ENCODE data around the gene GIGYF1.

DNA sequence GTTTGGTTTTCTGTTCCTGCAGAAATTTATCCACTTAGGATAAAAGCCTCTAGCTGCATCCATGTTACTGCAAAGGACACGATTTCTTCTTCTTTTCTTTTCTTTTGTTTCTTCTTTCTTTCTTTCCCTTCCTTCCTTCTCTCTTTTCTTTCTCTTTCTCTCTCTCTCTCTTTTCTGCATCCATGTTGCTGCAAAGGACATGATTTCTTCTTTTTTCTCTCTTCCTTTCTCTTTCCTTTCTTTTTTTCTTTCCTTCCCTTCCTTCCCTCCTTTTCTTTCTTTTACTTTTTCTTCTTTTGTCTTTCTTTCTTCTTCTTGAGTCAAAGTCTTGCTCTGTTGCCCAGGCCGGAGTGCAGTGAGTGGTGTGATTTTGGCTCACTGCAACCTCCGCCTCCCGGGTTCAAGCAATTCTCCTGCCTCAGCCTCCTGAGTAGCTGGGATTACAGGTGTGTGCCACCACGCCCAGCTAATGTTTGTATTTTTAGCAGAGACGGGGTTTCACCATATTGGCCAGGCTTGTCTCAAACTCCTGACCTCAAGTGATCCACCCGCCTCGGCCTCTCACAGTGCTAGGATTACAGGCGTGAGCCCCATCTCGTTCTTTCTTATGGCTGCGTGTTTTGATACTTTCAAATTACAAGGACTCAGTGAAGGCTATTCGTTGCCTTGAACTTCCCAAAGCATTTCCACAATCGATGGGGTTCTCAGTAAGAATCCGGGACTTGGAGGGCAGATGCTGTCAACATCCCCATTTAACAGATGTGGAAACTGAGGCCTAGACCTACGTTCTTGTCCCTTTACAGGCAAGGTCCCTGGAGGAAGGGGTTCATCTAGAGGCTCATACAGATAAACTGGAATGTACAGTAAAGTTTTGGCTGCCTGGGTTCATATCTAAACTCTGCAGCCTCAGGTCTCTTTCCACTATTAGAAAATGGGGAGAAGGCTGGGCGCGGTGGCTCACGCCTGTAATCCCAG, 22.4 kb downstream of the GIGYF1 start:
- TF ChIP-seq, protein P1, sequence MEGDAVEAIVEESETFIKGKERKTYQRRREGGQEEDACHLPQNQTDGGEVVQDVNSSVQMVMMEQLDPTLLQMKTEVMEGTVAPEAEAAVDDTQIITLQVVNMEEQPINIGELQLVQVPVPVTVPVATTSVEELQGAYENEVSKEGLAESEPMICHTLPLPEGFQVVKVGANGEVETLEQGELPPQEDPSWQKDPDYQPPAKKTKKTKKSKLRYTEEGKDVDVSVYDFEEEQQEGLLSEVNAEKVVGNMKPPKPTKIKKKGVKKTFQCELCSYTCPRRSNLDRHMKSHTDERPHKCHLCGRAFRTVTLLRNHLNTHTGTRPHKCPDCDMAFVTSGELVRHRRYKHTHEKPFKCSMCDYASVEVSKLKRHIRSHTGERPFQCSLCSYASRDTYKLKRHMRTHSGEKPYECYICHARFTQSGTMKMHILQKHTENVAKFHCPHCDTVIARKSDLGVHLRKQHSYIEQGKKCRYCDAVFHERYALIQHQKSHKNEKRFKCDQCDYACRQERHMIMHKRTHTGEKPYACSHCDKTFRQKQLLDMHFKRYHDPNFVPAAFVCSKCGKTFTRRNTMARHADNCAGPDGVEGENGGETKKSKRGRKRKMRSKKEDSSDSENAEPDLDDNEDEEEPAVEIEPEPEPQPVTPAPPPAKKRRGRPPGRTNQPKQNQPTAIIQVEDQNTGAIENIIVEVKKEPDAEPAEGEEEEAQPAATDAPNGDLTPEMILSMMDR (IDR thresholded peaks at IDR 0.05) = no peak
- TF ChIP-seq POLR2A (IDR thresholded peaks at IDR 0.05) = no peak
- no peak for TF ChIP-seq EP300 (IDR thresholded peaks at IDR 0.05)
